ENCODE results near the gene KCNQ1. TPM values are rescaled to one million over a fixed set of nuclear protein-coding genes. Genes with fewer than 3 reads are reported as not detected.

KCNQ1 gene
- total and polyA plus RNA-seq, 9 of the 15 experiments (the other 6 are each of a cell fraction or from before 2014, with no cell fraction given), result 0.44 TPM; not detected in 8

- no peak for TF ChIP-seq RERE (CRISPR knock-in tag; IDR thresholded peaks at IDR 0.05; ENCODE audit: borderline replicate concordance)
- TF ChIP-seq TAF9B (IDR thresholded peaks at IDR 0.05; ENCODE audit: partially characterized antibody), result no peak
- TF ChIP-seq POLR3A (IDR thresholded peaks at IDR 0.05; ENCODE audit: borderline replicate concordance, extremely low read depth, insufficient read depth, insufficient read length), result no peak
- TF ChIP-seq TSHZ1 (CRISPR knock-in tag; IDR thresholded peaks at IDR 0.05), result no peak
- TF ChIP-seq ZBTB33 (CRISPR knock-in tag; IDR thresholded peaks at IDR 0.05), result no peak
- TF ChIP-seq ILK (tag; IDR thresholded peaks at IDR 0.05; ENCODE audit: borderline replicate concordance, low read depth), result no peak
- TF ChIP-seq RNF219 (CRISPR knock-in tag; IDR thresholded peaks at IDR 0.05), result no peak
- TF ChIP-seq SMARCC2 (IDR thresholded peaks at IDR 0.05; ENCODE audit: low read depth), result no peak
- TF ChIP-seq MCM7 (IDR thresholded peaks at IDR 0.05), result no peak
- TF ChIP-seq TEAD4 (IDR thresholded peaks at IDR 0.05; ENCODE audit: low read length), result peak; percentile 46
- no peak for TF ChIP-seq TEAD4 (CRISPR knock-in tag; IDR thresholded peaks at IDR 0.05; ENCODE audit: borderline replicate concordance)
- no peak for TF ChIP-seq ZNF77 (CRISPR knock-in tag; IDR thresholded peaks at IDR 0.05)
- TF ChIP-seq ZNF140 (CRISPR knock-in tag; IDR thresholded peaks at IDR 0.05), result no peak
- TF ChIP-seq RBFOX2 (IDR thresholded peaks at IDR 0.05; ENCODE audit: low read depth, low read length), result peak; percentile 91
Observed at GRCh38 chr11:2400069-2400761, 44.6 kb upstream of the KCNQ1 start, which contains the start of gene TSSC4 (continued).
